Loucy (cell line): ENCODE measurements around the gene CNBD2.

Source experiments
- H2AFZ ChIP-seq: fragments of 200-600 bp; sonication (generic); 2 replicates; pipeline ENCODE4 v1.6.0; 2016; ENCODE audit warnings: antibody characterized with exemption, mild to moderate bottlenecking, low read length, moderate library complexity
- H3F3A ChIP-seq: fragments of 200-600 bp; 2 replicates; pipeline ENCODE4 v1.6.0; 2016; ENCODE audit warnings: antibody characterized with exemption, low read depth, mild to moderate bottlenecking
- H3K27me3 ChIP-seq: fragments of 200-600 bp; sonication (generic); 2 replicates; pipeline ENCODE4 v1.6.1; 2014; ENCODE audit warnings: low read length, mild to moderate bottlenecking; ENCODE audit not compliant: insufficient read depth, poor library complexity, severe bottlenecking
- H3K36me3 ChIP-seq: fragments of 200-600 bp; sonication (generic); 2 replicates; pipeline ENCODE4 v1.6.1; 2016; ENCODE audit warnings: low read length; ENCODE audit not compliant: insufficient read depth
- H3K4me1 ChIP-seq: fragments of 200-600 bp; sonication (generic); 2 replicates; pipeline ENCODE4 v1.5.1; 2014; ENCODE audit warnings: low read length, mild to moderate bottlenecking; ENCODE audit not compliant: insufficient read depth, poor library complexity, severe bottlenecking
- H3K4me2 ChIP-seq: fragments of 200-600 bp; sonication (generic); 2 replicates; pipeline ENCODE4 v1.6.0; 2014; ENCODE audit warnings: antibody characterized with exemption, low read length, low read depth, mild to moderate bottlenecking; ENCODE audit not compliant: poor library complexity, severe bottlenecking
- H3K4me3 ChIP-seq: fragments of 200-600 bp; sonication (generic); 2 replicates; pipeline ENCODE4 v1.5.1; 2014; ENCODE audit warnings: low read length, mild to moderate bottlenecking, mixed read lengths; ENCODE audit not compliant: poor library complexity, severe bottlenecking
- H3K79me2 ChIP-seq: fragments of 200-600 bp; sonication (generic); 2 replicates; pipeline ENCODE4 v1.6.1; 2014; ENCODE audit warnings: low read length; ENCODE audit not compliant: insufficient read depth
- H3K9ac ChIP-seq: fragments of 200-600 bp; sonication (generic); 2 replicates; pipeline ENCODE4 v1.6.0; 2014; ENCODE audit warnings: mild to moderate bottlenecking, low read depth, low read length, moderate library complexity; ENCODE audit not compliant: poor library complexity, severe bottlenecking
- H3K9me2 ChIP-seq: fragments of 200-600 bp; sonication (generic); replicated peaks from 2 replicates; pipeline ENCODE4 v1.6.1; 2016; ENCODE audit warnings: low read depth, low read length, mixed read lengths
- H3K9me3 ChIP-seq: fragments of 200-600 bp; sonication (generic); 2 replicates; pipeline ENCODE4 v1.6.1; 2014; ENCODE audit warnings: mild to moderate bottlenecking, antibody characterized with exemption, low read length, low read depth; ENCODE audit not compliant: insufficient read depth
- H4K20me1 ChIP-seq: fragments of 200-600 bp; sonication (generic); 2 replicates; pipeline ENCODE4 v1.6.0; 2014; ENCODE audit warnings: antibody characterized with exemption, low read length, mild to moderate bottlenecking; ENCODE audit not compliant: insufficient read depth, poor library complexity, severe bottlenecking
- EZH2phosphoT487 ChIP-seq: fragments of 200-600 bp; IDR thresholded peaks from 2 replicates; pipeline ENCODE4 v1.6.1; 2018; ENCODE audit warnings: antibody characterized with exemption, mild to moderate bottlenecking, moderate library complexity, borderline replicate concordance
- TF ChIP-seq, protein P1 (sequence below): fragments of 200-600 bp; sonication (generic); conservative IDR thresholded peaks from 2 replicates; pipeline ENCODE4 v1.5.1; 2014; ENCODE audit warnings: mild to moderate bottlenecking, antibody characterized with exemption, low read length

Gene CNBD2

GRCh38 chr20:36030149-36030548, 61.8 kb downstream of the CNBD2 start:
- Histone ChIP-seq H2AFZ (no peak overlapping the region), H3K9ac (no peak overlapping the region), H4K20me1 (no peaks in the 10 kb centered on the region), H3K27me3 (no peaks in the 10 kb centered on the region), H3K9me3 (no peaks in the 10 kb centered on the region), H3K9me2 (no peaks in the 10 kb centered on the region), H3K4me3 (no peak overlapping the region), H3K4me1 (no peaks in the 10 kb centered on the region), H3K79me2 (no peaks in the 10 kb centered on the region), H3K36me3 (no peaks in the 10 kb centered on the region), H3K4me2 (no peak overlapping the region), H3F3A (no peaks in the 10 kb centered on the region)
- TF ChIP-seq, protein P1, sequence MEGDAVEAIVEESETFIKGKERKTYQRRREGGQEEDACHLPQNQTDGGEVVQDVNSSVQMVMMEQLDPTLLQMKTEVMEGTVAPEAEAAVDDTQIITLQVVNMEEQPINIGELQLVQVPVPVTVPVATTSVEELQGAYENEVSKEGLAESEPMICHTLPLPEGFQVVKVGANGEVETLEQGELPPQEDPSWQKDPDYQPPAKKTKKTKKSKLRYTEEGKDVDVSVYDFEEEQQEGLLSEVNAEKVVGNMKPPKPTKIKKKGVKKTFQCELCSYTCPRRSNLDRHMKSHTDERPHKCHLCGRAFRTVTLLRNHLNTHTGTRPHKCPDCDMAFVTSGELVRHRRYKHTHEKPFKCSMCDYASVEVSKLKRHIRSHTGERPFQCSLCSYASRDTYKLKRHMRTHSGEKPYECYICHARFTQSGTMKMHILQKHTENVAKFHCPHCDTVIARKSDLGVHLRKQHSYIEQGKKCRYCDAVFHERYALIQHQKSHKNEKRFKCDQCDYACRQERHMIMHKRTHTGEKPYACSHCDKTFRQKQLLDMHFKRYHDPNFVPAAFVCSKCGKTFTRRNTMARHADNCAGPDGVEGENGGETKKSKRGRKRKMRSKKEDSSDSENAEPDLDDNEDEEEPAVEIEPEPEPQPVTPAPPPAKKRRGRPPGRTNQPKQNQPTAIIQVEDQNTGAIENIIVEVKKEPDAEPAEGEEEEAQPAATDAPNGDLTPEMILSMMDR = no peak
- TF ChIP-seq EZH2phosphoT487 = no peak

DNA sequence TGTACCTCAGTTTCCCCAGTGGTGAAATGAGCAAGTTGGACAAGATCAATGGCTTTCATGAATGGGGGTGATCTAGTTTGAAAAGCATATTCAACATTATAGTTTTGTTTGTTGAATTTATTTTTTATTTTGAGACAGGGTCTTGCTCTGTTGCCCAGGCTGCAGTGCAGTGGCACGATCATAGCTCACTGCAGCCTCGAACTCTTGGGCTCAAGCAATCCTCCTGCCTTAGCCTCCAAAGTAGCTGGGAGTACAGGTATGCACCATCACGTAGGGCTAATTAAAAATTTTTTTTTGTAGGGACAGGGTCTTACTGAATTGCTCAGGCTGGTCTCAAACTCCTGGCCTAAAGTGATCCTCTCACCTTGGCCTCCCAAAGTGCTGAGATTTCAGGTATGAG, 63.4 kb downstream of the CNBD2 start:
- TF ChIP-seq, protein P1 = no peak
- TF ChIP-seq EZH2phosphoT487 = no peak
- no peak overlapping the region for H3K9ac ChIP-seq

DNA sequence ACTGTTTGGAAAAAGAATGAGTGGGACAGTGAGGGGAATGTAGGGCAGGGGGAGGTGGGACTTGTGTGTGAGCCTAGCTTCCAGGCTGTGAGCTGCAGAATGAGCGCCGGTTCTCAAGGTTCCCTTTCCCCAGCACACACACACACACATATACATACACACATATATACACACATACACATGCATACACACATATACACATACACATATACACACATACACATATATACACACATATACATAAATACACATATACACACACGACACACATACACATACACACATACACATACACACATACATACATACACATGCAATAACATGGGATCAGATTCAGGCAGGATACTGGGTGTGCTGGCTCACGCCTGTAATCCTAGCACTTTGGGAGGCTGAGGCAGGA, 66.5 kb downstream of the CNBD2 start:
- Histone ChIP-seq H3K9me3 (no peaks in the 10 kb centered on the region), H2AFZ (no peak overlapping the region), H3K36me3 (no peaks in the 10 kb centered on the region), H3K27me3 (no peaks in the 10 kb centered on the region), H3K4me1 (peaks cover 9% of the 10 kb centered on the region), H3F3A (no peaks in the 10 kb centered on the region), H4K20me1 (no peaks in the 10 kb centered on the region), H3K9ac (no peak overlapping the region), H3K4me3 (no peak overlapping the region), H3K79me2 (no peaks in the 10 kb centered on the region), H3K9me2 (no peaks in the 10 kb centered on the region), H3K4me2 (no peak overlapping the region)
- TF ChIP-seq EZH2phosphoT487 = no peak
- TF ChIP-seq, protein P1 = no peak

More for the DNA sequence above, 63.4 kb downstream of the CNBD2 start:
- Histone ChIP-seq H3K27me3 (no peaks in the 10 kb centered on the region), H3F3A (no peaks in the 10 kb centered on the region), H2AFZ (no peak overlapping the region), H3K36me3 (no peaks in the 10 kb centered on the region), H4K20me1 (no peaks in the 10 kb centered on the region), H3K4me1 (peaks cover 9% of the 10 kb centered on the region), H3K9me3 (no peaks in the 10 kb centered on the region), H3K4me3 (no peak overlapping the region), H3K4me2 (no peak overlapping the region), H3K9me2 (no peaks in the 10 kb centered on the region), H3K79me2 (no peaks in the 10 kb centered on the region)
